Neural progenitor cell (in vitro differentiated cells): ENCODE data around the gene SGCD.

Experiments used
- EZH2 ChIP-seq: fragments of 200-600 bp; sonication (generic); IDR thresholded peaks from 2 replicates; pipeline ENCODE4 v1.6.1; 2017; ENCODE audit warnings: antibody characterized with exemption, mild to moderate bottlenecking, moderate library complexity
- EZH2phosphoT487 ChIP-seq: fragments of 200-600 bp; sonication (generic); IDR thresholded peaks from 2 replicates; pipeline ENCODE4 v1.6.1; 2017; ENCODE audit warnings: antibody characterized with exemption
- TF ChIP-seq, protein P1 (sequence below): fragments of 200-600 bp; sonication (generic); IDR thresholded peaks from 2 replicates; pipeline ENCODE4 v1.5.1; 2017; ENCODE audit warnings: antibody characterized with exemption, mild to moderate bottlenecking

DNA sequence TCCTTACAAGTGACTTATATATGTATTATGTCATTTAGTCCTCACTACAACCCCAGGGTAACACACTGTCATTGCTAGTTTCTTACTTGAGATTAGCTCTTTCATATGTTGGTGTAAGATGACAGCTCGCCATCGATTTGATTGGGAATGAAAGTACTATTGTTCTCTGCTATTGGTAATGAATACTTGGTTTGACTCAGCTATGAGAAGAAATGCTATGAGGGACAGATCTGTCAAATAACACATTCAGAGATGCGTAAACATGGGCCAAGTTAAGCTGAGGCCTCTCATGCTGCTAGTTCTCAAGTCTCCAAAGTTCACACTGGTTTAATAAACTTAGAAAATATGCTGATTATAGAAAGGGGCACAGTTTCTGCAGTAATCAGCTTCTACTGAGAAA lies 142.7 kb downstream of the SGCD start:
- TF ChIP-seq, protein P1, sequence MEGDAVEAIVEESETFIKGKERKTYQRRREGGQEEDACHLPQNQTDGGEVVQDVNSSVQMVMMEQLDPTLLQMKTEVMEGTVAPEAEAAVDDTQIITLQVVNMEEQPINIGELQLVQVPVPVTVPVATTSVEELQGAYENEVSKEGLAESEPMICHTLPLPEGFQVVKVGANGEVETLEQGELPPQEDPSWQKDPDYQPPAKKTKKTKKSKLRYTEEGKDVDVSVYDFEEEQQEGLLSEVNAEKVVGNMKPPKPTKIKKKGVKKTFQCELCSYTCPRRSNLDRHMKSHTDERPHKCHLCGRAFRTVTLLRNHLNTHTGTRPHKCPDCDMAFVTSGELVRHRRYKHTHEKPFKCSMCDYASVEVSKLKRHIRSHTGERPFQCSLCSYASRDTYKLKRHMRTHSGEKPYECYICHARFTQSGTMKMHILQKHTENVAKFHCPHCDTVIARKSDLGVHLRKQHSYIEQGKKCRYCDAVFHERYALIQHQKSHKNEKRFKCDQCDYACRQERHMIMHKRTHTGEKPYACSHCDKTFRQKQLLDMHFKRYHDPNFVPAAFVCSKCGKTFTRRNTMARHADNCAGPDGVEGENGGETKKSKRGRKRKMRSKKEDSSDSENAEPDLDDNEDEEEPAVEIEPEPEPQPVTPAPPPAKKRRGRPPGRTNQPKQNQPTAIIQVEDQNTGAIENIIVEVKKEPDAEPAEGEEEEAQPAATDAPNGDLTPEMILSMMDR: no peak
- TF ChIP-seq EZH2 (no peak), EZH2phosphoT487 (no peak)
